ENCODE data around the gene MYORG. TPM values are rescaled to one million over a fixed set of nuclear protein-coding genes. Genes with fewer than 3 reads are reported as not detected.
"Not testable (repeated sequence)": the region's sequence is repeated elsewhere in the genome, so short reads cannot be mapped to it uniquely, and the experiment has no call there.

MYORG gene
- polyA plus RNA-seq, 4 donors = 2.9 to 9.5 (median 7.5) TPM

- not testable (repeated sequence) for DNase-seq (ENCODE audit: low read depth in 4 of 4, low spot score in 3 of 4)
Observed at GRCh38 chr9:34338079-34338478, 38.6 kb downstream of the MYORG start.

GRCh38 chr9:34337403-34337802 lies 39.3 kb downstream of the MYORG start:
- no peak for DNase-seq (ENCODE audit: low read depth in 4 of 4, low spot score in 3 of 4)

GRCh38 chr9:34335376-34335775 lies 41.3 kb downstream of the MYORG start:
- no peak for DNase-seq (ENCODE audit: low read depth in 4 of 4, low spot score in 3 of 4)

GRCh38 chr9:34334916-34335315 lies 41.8 kb downstream of the MYORG start:
- no peak for DNase-seq (ENCODE audit: low read depth in 4 of 4, low spot score in 3 of 4)

- DNase-seq (ENCODE audit: low read depth in 4 of 4, low spot score in 3 of 4) = no peak
Observed at GRCh38 chr9:34334337-34334824, 42.3 kb downstream of the MYORG start.

GRCh38 chr9:34333836-34334235 lies 42.9 kb downstream of the MYORG start:
- no peak for DNase-seq (ENCODE audit: low read depth in 4 of 4, low spot score in 3 of 4)

GRCh38 chr9:34332076-34332964 lies 44.4 kb downstream of the MYORG start:
- DNase-seq (ENCODE audit: low read depth in 4 of 4, low spot score in 3 of 4) = no peak

GRCh38 chr9:34331196-34331595 lies 45.5 kb downstream of the MYORG start:
- no peak for DNase-seq (ENCODE audit: low read depth in 4 of 4, low spot score in 3 of 4)

GRCh38 chr9:34328987-34329832 lies 47.5 kb downstream of the MYORG start, which contains the start of the genes KIF24 and NUDT2:
Gene KIF24 (minus strand): TSS chr9:34329268. CDS start chr9:34311346, 17,922 bp downstream.
Gene NUDT2 (plus strand): TSS chr9:34329569. CDS start chr9:34339040, 9,471 bp downstream.
- DNase-seq (ENCODE audit: low read depth in 4 of 4, low spot score in 3 of 4) = peak; percentile 99 to 100 (median 100)

- no peak for DNase-seq (ENCODE audit: low read depth in 4 of 4, low spot score in 3 of 4)
Observed at GRCh38 chr9:34328500-34328986, 48.2 kb downstream of the MYORG start.

GRCh38 chr9:34326690-34327089 lies 50.0 kb downstream of the MYORG start:
- DNase-seq (ENCODE audit: low read depth in 4 of 4, low spot score in 3 of 4) = no peak

- no peak for DNase-seq (ENCODE audit: low read depth in 4 of 4, low spot score in 3 of 4)
Observed at GRCh38 chr9:34322899-34323591, 53.7 kb downstream of the MYORG start.

GRCh38 chr9:34321451-34321850 lies 55.2 kb downstream of the MYORG start:
- DNase-seq (ENCODE audit: low read depth in 4 of 4, low spot score in 3 of 4) = no peak

GRCh38 chr9:34318163-34318790 lies 58.4 kb downstream of the MYORG start:
- DNase-seq (ENCODE audit: low read depth in 4 of 4, low spot score in 3 of 4) = no peak

GRCh38 chr9:34317436-34317835 lies 59.3 kb downstream of the MYORG start:
- DNase-seq (ENCODE audit: low read depth in 4 of 4, low spot score in 3 of 4) = no peak

Other genes with a start within 250 kb of the MYORG start
- 10 to 100 TPM; 48.9 to 62.0 (median 58.6) TPM for gene UBAP1, start 197.9 kb downstream of the MYORG start, polyA plus RNA-seq (ENCODE audit: insufficient read length in 4 of 4)
- 1 to 10 TPM; 3.1 to 6.8 (median 5.8) TPM for gene KIF24, start 47.6 kb downstream of the MYORG start, polyA plus RNA-seq (ENCODE audit: insufficient read length in 4 of 4)
- 10 to 100 TPM; 21.0 to 30.3 (median 22.5) TPM for gene NUDT2, start 47.3 kb downstream of the MYORG start, polyA plus RNA-seq (ENCODE audit: insufficient read length in 4 of 4)
- 10 to 100 TPM; 11.9 to 13.9 (median 12.5) TPM for gene FAM219A, start 81.7 kb upstream of the MYORG start, polyA plus RNA-seq (ENCODE audit: insufficient read length in 4 of 4)
- 1 to 10 TPM in 3 of 4 donors, under 1 TPM in 1; 0.15 to 3.2 (median 2.0) TPM for gene DNAI1, start 81.9 kb upstream of the MYORG start, polyA plus RNA-seq (ENCODE audit: insufficient read length in 4 of 4)
- gene ENHO, start 146.1 kb upstream of the MYORG start, polyA plus RNA-seq (ENCODE audit: insufficient read length in 4 of 4) = 1 to 10 TPM in 3 of 4 donors, under 1 TPM in 1; 0.82 to 3.6 (median 1.7) TPM
- gene CNTFR, start 212.8 kb upstream of the MYORG start, polyA plus RNA-seq (ENCODE audit: insufficient read length in 4 of 4) = 10 to 100 TPM; 31.8 to 90.7 (median 49.3) TPM
- gene RPP25L, start 235.2 kb upstream of the MYORG start, polyA plus RNA-seq (ENCODE audit: insufficient read length in 4 of 4) = 10 to 100 TPM; 13.1 to 30.3 (median 26.7) TPM
- 100 to 1,000 TPM in 1 of 4 donors, 10 to 100 TPM in 3; 86.6 to 102 (median 94.2) TPM for gene DCTN3, start 243.6 kb upstream of the MYORG start, polyA plus RNA-seq (ENCODE audit: insufficient read length in 4 of 4)